GM18861 (cell line): ENCODE measurements around the gene FAM187B.

Experiments
- ATAC-seq: cut with Tn5 transposase; IDR thresholded peaks from one replicate; pipeline ENCODE4 v1.9.1; 2021; ENCODE audit not compliant: unreplicated experiment

Gene FAM187B

DNA sequence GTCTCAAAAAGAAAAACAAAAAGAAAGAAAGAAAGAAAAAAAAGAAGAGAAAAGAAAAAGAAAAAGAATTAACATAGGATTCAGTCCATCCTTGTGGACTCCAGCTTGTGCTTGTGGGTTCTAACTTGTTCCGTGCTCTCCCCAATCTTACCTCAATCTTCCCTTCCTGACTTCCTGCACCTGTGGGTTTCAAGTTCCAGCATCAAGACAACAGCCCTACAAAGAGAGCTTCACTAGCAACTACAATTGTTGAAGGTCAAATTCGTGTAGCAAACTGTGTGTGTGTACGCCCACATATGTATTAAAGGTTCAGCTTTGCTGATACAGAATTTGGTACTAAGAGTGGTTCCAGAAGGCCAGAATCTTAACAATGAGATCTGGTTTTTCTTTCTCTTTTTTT lies 48.7 kb downstream of the FAM187B start:
- ATAC-seq = no peak

DNA sequence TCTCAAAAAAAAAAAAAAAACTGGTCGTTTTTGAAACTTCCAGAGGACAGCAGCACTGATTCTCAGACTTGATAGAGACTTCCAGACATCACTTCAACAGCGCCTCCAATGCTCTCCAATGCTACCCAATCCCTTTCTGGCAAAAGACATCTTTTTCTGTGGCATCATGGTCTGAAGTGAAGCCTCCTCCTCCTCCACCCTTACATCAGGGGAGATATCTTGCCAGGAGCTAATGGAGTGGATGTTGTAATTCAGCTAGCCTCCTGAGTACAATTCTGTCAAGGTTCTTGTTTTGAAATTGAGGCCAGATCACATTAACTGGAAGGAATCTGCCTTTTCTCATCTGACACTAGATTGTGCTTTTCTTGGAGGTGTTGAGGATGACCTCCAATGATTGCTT lies 49.8 kb downstream of the FAM187B start:
- ATAC-seq = no peak

DNA sequence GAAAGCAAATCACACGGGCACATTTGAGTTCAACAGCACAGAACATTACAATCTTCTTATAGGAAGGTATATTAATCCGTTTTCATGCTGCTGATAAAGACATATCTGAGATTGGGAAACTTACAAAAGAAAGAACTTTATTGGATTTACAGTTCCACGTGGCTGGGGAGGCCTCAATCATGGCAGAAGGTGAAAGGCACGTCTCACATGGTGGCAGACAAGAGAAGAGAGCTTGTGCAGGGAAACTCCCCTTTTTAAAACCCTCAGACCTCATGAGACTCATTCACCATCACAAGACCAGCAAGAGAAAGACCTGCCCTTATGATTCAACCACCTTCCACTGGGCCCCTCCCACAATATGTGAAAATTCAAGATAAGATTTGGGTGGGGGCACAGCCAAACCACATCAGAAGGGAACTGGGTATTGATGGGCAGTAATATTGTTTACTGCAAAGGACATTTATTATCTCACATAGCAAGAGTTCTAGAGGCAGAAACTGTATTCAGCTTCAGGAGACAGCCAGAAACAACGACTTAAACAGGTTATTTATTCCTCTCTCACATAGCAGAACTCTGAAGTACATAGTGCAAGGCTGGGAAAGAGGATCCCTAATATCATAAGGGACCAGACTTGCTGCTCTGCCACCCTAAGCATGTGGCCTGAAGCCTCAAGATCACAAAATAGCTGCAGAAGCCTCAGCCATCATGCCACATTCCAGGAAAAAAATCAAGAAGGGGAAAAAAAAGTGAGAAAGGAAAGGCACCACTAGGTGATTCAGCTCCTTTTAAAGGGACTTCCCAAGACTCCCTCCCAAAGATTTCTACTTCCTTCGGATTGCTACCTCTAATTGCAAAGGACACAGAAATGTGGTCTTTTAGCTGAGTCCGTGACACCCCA lies 50.9 kb downstream of the FAM187B start:
- ATAC-seq = no peak

DNA sequence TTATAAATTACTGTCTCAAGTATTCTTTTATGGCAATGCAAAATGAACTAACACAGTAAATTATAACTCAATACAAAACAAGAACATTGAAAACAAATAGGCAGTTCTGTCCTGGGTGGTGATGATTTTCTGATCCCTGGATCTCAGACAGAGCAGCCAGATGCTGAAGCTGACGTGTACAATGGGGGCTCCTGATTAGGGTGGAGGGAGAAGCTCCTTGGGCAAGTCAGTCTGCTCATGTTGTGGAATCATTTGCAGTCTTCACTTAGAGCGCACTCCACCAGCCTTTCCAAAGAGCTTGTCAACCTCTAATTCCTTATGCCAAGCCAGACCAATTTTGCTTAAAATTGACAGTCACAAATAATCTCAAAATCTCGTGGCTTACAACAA lies 52.4 kb downstream of the FAM187B start:
- ATAC-seq = no peak
